GM19372 (cell line): Measurements from ENCODE around the gene FRMD4B.

Experiments used
- ATAC-seq: cut with Tn5 transposase; IDR thresholded peaks from one replicate; pipeline ENCODE4 v1.9.1; 2021; ENCODE audit warnings: mild to moderate bottlenecking, low read depth, moderate library complexity; ENCODE audit not compliant: unreplicated experiment

Gene FRMD4B

DNA sequence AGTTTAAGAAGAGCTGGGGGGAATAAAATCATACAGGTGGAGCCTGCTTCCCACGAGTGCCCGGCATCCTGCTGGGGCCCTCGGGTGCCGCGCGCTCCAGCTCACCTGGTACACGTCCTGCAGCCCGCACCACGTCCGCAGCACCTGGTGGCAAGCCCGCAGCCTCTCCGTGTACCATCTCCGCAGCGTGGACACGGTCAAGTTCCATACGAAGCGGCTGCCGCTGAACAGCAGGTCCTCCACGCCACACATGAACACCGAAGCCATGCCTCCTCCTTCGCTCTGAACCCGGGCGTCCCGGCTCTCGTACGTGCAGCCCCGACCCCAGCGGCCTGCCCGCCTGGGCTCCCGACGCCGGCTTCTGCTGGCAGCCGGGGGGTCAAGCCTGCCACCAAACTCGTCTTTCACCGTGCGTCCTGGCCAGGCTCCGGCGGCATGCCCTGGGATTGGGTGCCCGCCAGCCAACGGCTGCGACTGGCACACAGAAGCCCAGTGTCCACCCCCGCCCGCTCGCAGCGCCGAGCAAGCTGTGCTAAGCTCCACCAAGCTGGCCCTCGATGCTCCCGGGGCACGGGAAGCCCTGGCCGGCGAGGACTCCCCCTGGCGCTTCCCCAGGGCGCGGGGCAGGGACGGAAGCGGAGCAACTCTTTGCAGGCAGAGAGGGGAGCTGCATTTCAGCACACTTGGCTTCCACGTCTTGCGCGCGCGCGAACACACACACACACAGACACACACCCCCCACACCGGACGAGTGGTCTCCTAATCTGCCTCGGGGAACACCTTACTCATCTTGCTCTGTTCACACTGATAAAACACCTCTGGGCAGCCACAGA is at the start of gene FRMD4B:
FRMD4B (minus strand) TSS at position 366 of the 833 bp plus-strand sequence; CDS start at position 267, 99 bp downstream.
- ATAC-seq: no peak

DNA sequence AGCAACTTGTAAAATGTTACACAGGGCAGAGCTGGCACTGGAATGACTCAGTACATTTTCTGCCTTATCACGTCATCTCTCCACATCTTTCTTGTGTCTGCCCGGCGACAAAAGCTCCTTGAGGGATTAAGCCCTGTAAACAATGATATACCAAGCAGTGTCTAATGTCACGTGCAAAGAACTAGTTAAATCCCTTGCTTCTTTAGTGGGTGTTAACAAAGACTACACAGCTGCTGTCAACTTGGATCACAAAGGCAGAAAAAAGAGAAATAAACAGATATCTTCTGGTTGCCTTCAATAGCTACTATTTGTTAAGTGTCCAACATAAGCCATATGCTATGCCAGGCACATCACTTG is 48.1 kb upstream of the FRMD4B start:
- ATAC-seq: no peak

DNA sequence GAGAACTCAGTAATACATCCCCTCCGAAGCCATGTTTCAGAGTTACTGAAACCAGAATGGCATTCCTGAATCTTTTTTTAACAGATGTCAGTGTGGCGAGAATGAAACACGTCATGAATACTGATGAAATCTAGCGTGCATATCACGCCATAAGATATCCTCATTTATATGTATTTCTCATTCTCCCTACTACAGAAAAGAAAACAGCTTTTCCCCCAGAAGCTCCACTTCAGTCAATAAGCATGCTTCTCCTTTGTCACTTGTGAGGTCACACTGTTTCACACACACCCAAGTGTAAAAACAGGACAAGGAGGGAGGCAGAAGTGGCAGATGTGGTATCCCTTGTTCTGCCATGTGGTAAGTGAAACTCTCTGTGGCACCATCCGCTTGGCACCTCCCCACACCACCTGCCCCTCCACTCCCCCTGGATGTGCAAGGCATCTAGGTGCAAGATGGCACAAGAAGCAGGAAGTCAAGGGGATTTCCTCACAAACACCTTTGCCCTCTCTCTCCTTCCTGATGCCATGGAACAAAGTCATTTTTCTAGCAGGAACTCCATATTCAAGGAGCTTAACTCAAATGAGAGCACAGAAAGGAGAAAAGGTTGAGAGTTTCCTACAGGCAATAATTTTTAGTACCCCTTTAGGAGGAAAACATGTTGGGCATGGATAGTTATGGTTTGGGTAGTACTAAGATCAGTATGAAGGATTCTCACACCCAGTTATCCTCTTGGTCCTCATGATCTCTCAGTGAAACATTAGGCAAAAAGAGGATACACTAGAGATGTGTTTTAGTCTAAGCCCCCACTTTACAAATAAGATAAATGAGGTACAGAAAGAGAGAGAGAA is 47.5 kb upstream of the FRMD4B start:
- ATAC-seq: no peak

GRCh38 chr3:69428657-69429255 is 42.9 kb upstream of the FRMD4B start:
- ATAC-seq: no peak

DNA sequence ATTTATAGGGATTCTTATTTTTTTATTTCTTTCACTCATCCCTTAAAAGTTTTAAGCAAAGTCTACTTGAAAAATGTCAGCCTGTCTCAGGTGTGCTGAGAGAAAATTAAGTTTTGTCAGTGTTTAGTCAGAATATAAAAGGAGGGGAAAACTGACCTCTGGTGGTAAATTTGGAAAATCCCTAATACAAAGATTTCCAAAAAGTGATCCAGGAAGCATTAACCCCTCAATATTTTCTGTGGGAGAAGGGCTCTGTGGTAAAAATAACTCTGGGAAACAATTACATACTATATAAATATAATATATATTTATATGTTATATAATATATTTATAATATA is 41.0 kb upstream of the FRMD4B start:
- no peak for ATAC-seq

- ATAC-seq: no peak
Measured at GRCh38 chr3:69426291-69426966, 40.5 kb upstream of the FRMD4B start.

GRCh38 chr3:69425249-69425648 is 39.4 kb upstream of the FRMD4B start:
- peak; percentile 91 for ATAC-seq

GRCh38 chr3:69423463-69424155 is 37.7 kb upstream of the FRMD4B start:
- ATAC-seq: no peak

DNA sequence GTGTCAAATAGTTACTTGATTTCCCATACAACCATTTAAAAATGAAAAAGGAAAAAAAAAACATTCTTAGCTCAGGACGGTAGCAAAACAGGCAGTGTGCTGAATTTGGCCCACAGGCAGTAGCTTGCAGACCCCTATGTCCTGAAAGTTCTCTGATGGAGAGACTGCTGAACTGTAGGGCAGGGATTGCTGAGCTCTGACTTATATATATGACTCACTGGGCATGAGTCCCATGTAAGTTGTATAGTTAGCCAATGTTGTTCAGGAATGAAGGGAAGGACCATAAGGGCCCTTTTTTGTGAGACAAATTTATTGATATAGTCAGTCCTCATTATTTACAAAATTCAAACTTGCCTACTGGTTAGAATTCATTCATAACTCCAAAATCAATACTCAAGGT is 36.9 kb upstream of the FRMD4B start:
- ATAC-seq: no peak

GRCh38 chr3:69420781-69421520 is 35.1 kb upstream of the FRMD4B start:
- ATAC-seq: no peak

GRCh38 chr3:69419276-69419675 is 33.4 kb upstream of the FRMD4B start:
- ATAC-seq: no peak

DNA sequence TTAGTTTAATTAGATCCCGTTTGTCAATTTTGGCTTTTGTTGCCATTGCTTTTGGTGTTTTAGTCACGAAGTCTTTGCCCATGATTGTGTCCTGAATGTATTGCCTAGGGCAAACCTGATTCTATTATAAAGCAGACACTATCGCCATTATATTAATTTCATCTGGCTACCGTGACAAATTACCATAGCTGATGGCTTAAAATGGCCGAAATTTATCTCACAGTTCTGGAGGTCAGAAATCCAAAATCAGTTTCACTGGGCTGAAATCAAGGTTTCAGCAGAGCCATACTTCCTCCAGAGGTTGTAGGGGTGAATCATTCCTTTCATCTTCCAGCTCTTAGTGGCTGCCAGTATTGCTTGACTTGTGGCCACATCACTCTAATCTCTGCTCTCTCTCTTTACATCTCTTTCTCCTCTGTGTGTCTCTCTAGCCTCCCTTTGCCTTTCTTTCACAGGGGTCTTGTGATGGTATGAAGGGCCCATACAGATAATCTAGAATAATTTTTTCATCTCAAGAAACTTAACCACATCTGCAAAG is 31.7 kb upstream of the FRMD4B start:
- no peak for ATAC-seq

DNA sequence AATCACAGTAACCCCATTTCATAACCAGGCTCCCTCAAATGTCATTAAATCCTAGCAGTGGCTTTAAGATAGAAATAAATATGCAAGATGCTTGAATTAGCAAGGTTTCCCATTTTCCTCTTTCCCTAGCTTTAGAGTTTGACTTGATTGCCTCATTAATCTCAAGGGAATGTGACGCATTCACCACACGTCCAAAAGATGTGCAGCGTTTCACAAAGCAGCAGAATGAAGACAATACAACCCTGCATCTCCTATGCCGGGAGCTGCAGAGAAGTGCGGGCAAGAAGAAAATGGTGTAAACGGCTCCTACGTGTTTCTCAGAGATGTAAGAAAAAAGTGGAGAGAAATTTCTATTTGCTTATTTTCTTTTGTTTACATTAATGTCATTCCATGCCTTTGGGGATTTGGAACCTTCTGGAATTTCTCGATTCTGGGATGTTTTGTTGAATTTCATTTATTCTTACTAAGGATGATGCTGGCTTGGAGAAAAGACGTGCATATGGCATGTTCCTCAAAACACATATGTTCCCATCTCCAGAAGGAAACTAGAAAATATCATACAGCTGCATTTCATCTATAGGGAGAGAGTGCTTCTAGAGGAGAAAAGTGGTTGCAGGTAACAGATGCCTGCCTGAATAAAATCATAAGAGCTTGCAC is 27.8 kb upstream of the FRMD4B start:
- ATAC-seq: no peak

GRCh38 chr3:69411346-69411745 is 25.5 kb upstream of the FRMD4B start:
- ATAC-seq: no peak

DNA sequence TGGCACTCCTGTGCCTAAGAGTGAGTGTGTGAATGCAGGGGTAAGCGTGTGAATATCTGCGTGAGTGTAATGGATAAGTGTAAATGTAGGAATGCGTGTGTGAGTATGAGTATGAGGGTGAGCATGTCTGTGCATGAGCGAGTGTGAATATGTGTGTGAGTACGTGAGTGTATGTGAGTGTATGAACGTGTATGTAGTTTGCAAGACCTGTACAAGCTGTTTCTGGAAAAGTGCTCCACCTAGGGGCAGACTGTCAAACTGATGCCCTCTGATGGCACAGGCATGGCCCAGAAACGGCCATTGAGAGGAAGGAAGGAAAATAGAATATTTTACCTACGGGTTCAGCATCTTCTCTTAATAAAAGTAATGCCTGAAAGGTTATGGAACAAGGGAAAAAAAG is 24.4 kb upstream of the FRMD4B start:
- ATAC-seq: peak; percentile 99

DNA sequence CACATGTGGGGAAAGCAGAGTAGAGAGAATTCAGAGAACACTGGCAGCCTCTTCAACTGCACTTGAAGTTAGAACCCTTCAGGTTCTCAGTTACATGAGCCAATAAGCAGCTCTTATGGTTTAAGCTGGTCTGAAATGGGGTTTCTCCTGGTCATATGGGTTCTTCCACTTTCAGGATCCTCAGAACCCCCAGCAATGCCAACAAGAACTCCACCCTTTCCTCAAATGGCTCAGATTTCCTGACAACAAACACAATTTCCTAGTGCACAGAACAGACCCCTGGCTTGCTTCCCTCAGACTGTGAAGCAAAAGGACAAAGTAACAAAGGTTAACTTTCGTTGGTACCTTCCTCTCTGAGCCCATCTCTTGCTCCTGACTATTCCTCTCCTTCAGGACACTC is 23.9 kb upstream of the FRMD4B start:
- ATAC-seq: peak; percentile 11

- no peak for ATAC-seq
Measured at GRCh38 chr3:69409011-69409410, 23.1 kb upstream of the FRMD4B start.

- ATAC-seq: no peak
Measured at GRCh38 chr3:69408542-69408941, 22.7 kb upstream of the FRMD4B start.

GRCh38 chr3:69407908-69408307 is 22.0 kb upstream of the FRMD4B start:
- ATAC-seq: no peak
